GM18498 (cell line): ENCODE results near the gene PARD6A.

Source experiments
- ATAC-seq: cut with Tn5 transposase; IDR thresholded peaks from one replicate; pipeline ENCODE4 v1.9.1; 2021; ENCODE audit warnings: mild to moderate bottlenecking, moderate library complexity; ENCODE audit not compliant: unreplicated experiment

Gene PARD6A

DNA sequence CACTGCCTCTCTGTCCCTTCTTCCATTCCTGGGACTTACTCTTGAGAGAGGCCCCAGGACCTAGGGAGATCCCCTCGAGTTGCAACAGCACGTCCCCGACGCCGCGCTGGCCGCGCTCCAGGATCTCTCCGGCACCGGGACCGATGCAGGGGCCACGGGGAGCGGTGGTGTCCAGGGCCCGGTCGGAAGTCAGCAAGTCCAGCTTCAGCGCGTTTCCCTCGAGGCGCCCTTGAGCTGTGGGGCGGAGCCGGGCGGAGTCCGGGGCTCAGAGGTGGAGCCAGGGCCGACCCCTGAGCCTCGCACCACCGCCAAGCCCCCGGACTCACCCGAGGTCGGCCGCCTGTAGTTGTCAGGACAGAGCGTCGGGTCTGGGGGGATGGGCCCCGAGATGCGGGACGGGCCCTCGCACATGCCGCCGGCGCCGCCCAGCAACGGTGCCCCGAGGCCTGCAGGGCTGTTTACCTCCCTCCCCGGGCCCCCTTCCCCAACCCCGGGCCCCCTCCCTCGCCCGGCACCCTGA, 5.3 kb downstream of the PARD6A start:
- peak; percentile 3 for ATAC-seq

DNA sequence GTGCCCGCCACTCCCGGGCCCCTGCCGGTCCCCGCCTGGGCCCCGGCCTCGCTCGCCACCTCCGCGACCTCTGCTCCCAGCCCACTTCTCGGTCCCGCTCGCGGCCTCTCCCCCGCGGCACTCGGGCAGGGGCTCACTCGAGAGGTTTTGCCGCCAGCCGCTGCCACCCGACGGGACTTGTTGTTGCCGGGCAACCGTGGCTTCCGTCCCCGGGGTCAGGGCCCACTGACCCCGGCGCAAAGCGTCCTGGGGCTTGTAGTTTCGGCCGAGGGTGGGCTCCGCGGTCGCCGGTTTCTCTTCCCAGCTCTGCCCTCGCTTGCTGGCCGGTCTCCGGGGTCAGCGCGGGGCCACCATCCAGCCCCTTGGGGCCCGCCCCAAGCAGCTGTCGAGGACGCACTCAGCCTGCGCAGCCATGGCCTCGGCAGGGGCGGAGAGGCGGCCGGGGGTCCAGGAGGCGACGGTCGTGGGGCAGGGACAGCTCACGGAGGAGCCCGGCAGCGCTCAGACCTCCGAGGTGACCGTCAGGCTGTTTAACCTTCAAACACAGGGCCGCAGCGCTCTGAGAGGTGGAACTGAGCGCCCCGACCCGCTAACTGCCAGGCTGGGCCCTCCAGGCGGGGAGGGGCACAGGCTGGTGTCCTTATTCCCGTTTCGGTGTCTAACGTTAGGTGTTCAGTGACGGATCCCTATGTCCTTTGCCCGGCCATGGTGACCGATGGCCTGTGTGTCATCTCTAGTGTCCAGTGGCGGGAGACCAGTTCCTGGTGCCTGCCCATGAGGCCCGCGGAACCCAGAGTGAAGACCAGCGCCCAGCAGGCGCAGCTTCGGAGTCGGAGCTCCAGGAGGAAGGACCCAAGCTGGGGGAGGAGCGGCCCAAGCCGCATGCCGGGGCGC, 6.0 kb downstream of the PARD6A start, which contains the start of the genes C16orf86 and ENKD1:
C16orf86 (plus strand) TSS at position 256 of the 894 bp plus-strand sequence; CDS start at position 413, 157 bp downstream.
ENKD1 (minus strand) TSS at position 192 of the 894 bp plus-strand sequence. CDS start 308 bp downstream, outside the sequence.
- ATAC-seq: peak; percentile 62

DNA sequence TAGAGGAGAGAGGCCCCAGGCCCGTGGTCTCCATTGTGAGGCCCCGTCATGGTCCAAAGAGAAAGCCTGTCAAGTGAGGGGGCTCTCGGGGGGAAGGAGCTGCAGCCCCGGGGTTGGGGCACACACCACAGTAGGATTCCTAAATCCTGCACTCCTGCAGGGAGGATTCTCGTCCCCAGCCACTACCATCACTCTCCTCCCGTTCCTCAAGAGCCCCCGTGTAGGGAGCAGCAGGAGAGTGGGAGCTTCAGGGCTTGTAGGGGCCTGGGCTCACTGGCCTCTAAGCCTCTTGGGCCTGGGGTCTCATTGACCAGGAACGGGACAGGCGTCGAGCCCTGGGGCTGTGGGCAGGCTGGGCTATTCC, 6.7 kb downstream of the PARD6A start:
- no peak for ATAC-seq

DNA sequence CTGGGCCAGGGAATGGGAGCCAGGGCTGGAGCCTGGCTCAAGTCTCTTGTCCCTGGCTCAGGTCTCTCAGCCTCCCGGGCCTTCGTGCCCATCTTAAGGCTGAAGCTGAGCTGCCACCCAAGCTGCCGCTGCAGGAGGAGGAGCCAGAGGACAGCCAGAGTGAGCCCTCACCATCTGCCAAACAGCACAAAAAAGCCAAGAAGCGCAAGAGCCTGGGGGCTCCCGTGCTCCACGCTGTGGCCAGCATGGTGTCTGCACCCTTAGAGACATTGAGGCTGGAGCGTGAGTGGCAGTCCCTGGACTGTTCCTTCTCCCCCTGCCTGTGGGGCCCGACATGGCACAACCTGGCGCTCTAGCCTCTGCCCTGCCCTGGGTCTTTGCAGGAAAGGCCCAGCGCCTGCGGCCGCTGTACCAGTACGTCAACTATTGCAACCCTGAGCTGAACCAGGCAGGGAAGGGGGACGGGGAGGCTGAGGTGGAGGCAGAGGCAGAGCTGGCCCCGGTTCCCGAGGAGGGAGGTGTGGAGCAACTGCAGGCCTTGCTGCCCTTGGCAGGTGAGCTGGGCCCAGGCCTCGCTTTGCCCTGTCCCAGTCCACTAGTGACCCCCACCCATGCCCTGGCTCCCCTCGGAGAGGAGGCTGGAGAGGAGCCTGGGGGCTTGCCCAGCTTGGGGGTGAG, 7.2 kb downstream of the PARD6A start:
- ATAC-seq: peak; percentile 82

DNA sequence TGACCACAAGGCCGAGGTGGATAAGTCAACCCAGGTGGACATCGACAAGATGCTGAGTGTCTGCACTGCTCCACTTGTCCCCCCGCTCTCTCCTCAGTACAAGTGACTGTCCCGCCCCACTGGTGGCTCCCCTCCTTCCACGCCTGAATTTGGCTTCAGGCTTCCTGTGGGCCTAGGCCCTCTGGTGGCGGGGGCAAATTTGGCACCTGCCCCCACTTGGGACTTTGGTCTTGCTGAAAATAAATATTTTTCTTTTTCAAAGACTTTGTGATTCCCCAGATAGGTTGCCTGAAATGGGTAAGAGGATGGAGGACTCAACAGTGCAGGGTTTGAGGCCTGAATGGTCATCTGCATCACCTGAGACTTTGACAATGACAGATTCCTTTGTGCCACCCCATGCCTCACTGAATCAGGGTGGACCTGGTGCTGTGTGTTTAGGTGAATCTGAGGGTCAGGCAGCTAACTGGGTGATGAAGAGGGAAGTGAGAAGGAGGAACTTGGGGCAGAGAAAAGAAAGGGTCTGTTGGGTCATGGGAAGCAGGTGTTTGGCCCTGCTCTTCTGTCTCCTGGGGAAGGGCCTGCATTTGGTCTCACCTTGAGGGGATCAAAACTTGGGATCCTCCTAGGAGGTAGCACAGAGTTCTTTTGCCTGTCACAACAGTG, 7.9 kb downstream of the PARD6A start:
- no peak for ATAC-seq

DNA sequence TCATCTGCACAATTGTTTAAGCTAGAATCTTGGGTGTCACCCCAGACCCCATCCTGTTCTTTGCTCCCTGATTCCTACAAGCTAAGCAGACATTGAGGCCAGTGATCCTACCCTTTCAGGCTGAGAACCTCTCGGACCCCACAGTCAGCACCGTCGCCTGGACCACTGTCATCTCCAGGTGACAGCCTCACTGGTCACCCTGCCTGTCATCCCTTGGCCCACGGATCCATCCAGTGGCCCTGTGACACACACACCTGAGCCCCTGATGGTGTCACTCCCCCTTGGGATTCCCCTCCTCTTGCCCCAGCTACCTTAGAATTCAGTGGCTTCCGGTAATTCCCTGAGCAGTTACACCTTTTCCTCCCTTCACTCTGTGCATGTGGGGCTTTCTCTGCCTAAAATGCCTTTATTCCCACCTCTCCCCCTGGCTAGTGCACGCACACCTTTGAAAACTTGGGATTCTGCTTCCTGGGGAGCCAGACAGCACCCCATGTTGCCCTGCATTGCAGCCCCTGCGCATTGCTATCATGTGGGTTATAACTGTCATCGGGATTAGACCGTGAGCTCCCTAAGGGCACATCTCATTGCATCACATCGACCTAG, 8.8 kb downstream of the PARD6A start:
- ATAC-seq: no peak

DNA sequence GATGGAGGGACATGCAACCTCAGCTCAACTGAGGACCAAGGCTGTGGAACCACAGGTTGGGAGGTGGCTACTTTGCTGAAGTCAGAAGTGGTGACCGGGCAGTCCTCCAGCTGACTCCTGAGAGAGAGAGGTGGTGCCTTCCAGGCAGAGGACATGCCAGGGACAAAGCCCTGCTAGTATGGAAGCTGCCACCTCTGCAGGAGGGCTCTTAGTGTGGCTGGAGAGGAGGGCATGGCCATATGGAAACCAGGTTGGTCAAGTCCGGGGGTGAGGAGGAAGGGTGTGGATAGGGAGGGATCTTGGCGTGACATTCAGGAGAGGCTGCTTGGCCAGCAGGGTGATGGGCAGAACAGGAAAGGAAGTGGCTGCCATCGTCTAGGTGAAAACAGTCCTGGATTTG, 11.5 kb downstream of the PARD6A start:
- no peak for ATAC-seq

DNA sequence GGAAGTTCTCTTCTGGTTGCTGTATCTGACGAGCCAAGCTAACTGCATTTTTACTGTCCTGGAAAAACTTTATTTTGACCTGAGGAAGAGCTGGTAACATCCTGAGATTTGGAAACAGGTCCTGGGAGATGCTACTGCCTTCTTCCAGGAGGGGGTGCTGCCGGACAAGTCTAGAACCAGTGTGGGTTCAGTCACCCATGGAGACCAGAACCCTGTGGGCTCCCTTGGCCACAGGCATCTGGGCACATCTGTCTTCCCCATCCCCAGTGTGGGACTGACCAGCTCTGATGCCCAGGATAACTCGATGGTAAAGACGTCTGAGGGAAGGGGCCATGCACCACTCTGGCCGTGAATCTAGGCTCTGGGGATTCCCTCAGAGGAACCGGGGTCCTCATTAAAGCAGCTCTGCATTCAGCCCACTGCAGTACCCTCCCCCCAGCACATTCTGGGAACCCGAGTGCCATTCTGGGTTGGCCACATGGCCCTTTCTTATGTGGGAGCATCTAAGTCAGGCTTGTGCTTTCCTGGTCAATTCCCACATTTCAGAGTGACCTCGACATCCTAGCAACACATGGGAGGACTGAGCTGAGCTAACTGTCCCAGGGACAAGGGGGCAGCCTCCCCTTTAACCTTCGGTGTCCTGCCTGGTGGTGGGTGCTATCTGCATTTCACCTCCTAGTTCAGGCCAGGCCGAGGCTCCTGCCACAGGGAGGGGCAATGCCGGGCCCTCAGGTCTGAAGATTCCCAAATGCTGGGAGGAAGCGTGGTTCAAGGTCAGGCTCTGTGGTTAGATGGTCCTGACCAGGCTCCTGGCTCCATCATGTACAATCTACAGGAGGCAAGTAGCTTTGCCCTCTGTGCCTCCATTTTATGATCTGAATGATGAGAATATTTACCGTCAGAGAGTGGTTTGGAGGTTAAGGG, 12.2 kb downstream of the PARD6A start:
- ATAC-seq: no peak

DNA sequence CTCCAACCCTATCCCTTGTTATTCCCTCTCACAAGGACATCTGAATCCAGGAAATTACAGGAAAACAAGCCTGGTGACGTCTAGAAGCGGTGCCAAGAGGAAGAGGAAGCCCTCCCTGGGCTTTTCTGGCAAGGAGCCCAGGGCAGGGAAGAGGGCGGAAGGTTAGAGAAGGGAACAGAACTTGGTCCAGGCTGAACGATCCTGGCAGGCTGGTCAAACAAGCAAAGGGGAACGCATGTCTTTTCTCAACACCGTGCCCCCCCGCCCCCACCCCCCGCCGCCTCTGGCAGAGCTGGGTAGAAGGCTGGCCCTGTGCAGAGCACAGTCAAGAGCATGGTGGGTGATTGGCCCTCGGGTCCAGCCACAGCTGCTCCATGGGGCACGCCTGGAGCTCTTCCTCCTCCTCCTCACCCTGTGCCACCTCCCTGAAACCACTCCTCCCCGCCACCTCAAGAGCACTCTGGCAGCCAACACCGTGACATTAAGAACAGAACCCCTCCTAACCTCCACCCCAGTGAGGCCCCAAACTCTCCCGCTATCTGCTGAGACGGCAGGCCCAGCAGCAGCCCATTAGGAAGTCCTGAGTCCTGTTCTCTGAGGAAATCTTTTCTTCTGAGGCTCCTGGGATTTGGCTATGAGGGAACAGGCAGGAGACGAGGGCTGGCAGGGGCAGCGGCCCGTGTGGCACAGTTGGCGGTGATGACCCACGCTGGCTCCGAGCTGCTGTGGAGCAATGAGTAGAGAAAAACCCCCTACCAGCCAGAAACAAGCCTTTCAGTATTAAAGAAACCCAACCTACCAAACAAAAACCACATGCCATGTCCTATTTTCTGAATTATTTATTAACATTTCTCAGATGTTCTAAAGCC, 13.2 kb downstream of the PARD6A start:
- no peak for ATAC-seq

DNA sequence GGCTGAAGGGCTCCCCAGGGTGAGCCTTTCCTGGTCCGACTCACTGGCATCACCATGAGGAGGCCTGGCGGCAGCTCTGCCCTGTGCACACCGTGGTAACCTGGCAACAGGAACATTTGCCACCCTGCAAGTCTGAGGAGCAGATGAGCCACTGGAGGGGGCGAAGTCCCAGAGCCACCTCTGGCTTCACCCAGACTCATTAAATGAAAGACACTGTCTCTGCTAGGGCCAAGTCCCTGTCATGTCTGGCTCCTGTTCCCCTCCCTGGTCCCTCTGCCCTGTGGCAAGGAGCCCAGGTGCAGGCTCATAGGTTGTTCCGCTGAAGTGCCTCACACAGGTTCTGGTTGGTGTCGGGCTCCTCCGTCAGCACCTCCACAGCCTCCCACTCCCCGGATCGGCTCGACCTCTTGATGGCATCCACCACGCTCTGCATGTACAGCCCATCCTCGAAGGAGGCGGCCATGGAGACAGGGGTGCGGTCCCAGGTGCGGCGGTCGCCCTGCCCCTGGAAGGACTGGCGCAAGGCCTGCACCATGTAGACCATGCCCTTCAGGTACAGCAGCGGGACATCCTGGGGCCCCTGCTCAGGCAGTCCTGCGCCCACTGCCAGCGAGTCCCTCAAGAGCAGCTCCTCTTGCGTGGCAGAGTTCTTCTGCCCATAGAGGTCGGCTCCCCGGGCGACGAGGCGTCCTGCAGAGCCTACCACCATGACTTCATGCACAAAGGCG, 14.3 kb downstream of the PARD6A start:
- no peak for ATAC-seq

DNA sequence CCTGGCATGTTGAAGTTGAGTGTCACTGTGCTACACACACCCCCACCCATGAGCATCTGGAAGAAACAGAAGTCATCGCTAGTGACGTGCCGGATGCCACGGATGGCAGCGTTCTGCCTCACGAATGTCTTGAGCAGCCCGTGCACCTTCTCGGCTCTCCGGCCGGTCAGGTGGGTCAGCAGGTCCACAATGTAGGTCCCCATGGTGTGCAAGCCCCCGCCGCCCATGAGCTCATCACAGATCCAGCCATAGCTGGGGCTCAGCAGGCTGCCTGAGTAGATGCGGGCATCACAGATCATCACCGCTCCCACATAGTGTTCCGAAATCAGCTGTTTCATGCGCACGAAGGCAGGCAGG, 14.8 kb downstream of the PARD6A start:
- no peak for ATAC-seq

DNA sequence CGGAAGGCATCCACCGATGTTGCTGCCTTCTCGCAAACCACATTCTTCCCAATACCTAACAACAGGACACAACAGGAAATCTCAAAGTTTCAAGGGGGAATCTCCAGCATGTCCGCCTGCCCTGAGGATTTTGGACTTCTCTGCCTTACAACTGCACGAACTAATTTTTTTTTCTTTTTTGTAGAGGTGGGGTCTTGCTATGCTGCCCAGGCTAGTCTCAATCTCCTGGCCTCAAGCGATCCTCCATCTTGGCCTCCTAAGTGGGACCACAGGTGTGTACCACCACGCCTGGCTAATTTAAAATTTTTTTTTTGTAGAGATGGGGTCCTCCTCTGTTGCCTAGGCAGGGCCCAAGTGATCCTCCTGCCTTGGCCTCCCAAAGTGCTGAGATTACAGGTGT, 15.2 kb downstream of the PARD6A start:
- ATAC-seq: no peak

DNA sequence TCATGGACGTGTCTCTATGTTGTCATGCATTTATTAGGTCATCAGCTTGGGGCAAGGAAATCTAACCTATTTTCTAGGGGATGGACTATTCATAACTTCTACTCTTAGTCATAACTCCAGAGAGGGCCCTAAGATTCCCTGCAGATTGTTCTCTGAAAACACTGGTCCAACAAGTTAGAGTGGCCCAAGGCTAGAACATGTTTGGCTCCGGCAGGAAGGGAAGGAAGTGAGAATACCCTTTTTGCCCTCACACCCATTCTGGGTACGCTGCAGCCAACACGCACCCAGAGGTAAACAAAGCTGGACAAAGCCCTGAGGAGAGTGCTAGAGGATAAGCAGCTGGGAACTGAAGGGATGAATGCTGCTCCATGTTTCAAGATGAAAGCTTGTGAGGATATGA, 15.8 kb downstream of the PARD6A start:
- ATAC-seq: no peak

DNA sequence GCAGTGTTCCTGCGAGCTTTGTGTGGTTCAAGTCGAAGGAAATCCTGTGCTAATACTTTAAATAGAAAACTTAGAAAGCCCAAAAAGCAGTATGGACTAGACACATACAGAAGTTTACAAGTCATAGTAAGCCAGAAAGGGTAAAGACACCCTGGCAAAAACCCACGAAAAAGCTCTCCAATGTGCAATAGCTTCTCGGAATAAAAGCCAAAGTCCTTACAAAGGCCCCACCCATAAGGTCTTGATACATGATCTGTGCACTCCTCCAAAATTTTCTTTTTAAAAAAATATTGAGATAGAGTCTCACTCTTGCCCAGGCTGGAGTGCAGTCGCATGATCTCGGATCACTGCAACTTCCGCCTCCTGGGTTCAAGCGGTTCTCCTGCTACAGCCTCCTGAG, 16.2 kb downstream of the PARD6A start:
- ATAC-seq: no peak

DNA sequence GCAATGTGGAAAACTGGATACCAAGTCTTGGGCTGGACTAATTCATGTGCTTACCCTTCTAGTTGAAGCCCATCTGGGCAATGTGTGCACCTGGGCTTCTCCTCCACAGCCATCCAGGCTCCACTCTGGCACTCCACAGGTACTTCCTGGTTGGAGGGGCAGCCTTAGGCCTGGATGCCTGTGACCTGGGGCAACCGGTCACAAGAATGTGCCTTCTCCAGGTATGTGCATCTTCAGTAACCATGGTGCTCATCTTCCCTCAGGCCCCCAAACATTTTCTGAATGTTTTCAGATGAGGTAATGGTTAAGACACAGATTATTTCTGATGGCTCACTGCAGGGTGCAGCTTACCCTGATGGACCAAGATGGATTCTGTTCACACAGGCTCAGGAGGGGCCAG, 17.0 kb downstream of the PARD6A start:
- no peak for ATAC-seq

DNA sequence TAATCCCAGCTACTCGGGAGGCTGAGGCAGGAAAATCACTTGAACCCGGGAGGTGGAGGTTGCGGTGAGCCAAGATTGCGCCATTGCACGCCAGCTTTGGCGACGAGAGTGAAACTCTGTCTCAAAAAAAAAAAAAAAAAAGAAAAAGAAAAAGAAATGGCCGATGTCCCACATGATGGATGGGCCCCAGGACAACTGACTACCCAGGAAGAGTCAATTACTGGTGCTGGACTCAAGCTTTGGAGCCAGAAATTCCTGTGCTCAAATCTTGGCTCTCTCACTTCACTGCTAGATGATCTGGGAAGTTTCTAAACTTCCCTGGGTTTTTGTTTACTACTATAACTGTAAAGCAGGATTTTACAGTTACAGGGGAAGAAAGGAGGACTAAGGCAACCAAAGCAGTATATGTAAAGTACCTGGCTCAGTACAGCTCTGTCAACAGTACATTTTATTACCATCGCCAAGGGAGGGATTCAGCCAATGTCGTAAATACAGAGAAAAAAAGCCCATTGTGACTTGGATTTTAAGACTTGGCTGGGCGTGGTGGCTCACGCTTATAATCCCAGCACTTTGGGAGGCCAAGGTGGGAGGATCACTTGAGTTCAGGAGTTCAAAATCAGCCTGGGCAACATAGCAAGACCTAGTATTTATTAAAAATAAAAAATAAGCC, 17.7 kb downstream of the PARD6A start:
- no peak for ATAC-seq

DNA sequence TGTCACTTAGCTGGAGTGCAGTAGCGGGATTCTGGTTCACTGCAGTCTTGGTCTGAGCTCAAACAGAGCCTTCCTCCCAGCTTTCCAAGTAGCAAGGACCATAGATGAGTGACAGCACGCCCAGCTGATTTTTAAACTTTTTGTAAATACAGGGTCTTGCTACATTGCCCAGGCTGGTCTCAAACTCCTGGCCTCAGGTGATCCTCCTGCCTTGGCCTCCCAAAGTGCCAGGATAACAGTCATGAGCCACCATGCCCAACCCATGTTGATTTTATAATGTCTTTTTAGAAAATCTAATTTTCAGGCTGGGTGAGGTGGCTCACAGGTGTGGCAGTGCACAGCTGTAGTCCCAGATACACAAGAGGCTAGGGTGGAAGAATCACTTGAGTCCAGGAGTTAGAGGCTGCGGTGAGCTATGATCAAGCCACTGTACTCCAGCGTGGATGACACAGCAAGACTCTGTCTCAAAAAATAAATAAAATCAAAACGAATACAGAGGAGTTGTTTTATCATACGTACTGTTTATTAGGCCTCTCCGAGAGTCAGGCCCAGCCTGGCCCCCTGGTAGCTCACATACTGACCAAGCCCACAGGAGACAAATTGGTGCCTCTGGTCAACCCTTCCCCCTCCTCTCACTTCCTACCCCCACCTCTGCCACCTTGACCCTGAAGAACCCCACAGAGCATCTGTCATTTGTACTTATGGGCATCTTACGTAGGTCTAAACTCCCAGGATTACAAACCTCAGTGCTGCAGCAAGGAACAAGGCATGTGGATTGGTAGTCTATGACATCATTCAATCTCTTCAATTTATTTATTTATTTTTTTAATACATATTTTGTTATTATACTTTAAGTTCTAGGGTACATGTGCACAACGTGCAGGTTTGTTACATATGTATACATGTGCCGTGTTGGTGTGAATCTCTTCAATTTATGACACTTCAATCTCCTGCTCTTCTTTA, 19.5 kb downstream of the PARD6A start:
- no peak for ATAC-seq
